Hepatocyte (in vitro differentiated cells): Measurements from ENCODE around the gene IYD.

ENCODE experiments used
- CTCF ChIP-seq: fragments of 200-600 bp; sonication (generic); IDR thresholded peaks from 2 replicates; pipeline ENCODE4 v1.5.1; 2016; ENCODE audit warnings: antibody characterized with exemption, mild to moderate bottlenecking; ENCODE audit not compliant: poor library complexity
- EZH2 ChIP-seq: fragments of 200-600 bp; sonication (generic); IDR thresholded peaks from 2 replicates; pipeline ENCODE4 v1.6.1; 2016; ENCODE audit warnings: antibody characterized with exemption, mild to moderate bottlenecking, borderline replicate concordance
- EZH2phosphoT487 ChIP-seq: fragments of 200-600 bp; sonication (generic); IDR thresholded peaks from one replicate; pipeline ENCODE4 v1.6.1; 2018; ENCODE audit warnings: antibody characterized with exemption, mild to moderate bottlenecking, low read depth, moderate library complexity; ENCODE audit not compliant: unreplicated experiment, severe bottlenecking

GRCh38 chr6:150373260-150373701 lies 4.5 kb downstream of the IYD start:
- no peak for TF ChIP-seq CTCF
- no peak for TF ChIP-seq EZH2phosphoT487
- no peak for TF ChIP-seq EZH2
